GM19395 (cell line): ENCODE results near the gene FTCD.
"Not testable (repeated sequence)": the region's sequence is repeated elsewhere in the genome, so short reads cannot be mapped to it uniquely, and the experiment has no call there.

ENCODE experiments used
- ATAC-seq: cut with Tn5 transposase; IDR thresholded peaks from one replicate; pipeline ENCODE4 v1.9.1; 2021; ENCODE audit warnings: mild to moderate bottlenecking, moderate library complexity; ENCODE audit not compliant: unreplicated experiment

The FTCD gene

GRCh38 chr21:46188226-46189212, 33.1 kb upstream of the FTCD start:
- ATAC-seq, result no peak

- no peak for ATAC-seq
These were observed 32.4 kb upstream of the FTCD start for GRCh38 chr21:46187814-46188213.

- ATAC-seq, result no peak
These were observed 31.9 kb upstream of the FTCD start for GRCh38 chr21:46187261-46187660.

GRCh38 chr21:46185716-46186115, 30.3 kb upstream of the FTCD start:
- no peak for ATAC-seq

- no peak for ATAC-seq
These were observed 29.5 kb upstream of the FTCD start for GRCh38 chr21:46184625-46185555.

- ATAC-seq, result no peak
These were observed 28.7 kb upstream of the FTCD start, which contains the start of gene SPATC1L for GRCh38 chr21:46183910-46184624. Gene SPATC1L, minus strand, starts transcription at chr21:46184459. Its CDS starts 1,643 bp downstream, at chr21:46182816.

GRCh38 chr21:46183337-46183909, 28.0 kb upstream of the FTCD start:
- not testable (repeated sequence) for ATAC-seq

GRCh38 chr21:46182548-46183336, 27.4 kb upstream of the FTCD start:
- no peak for ATAC-seq

- no peak for ATAC-seq
These were observed 26.7 kb upstream of the FTCD start for GRCh38 chr21:46181953-46182547.

GRCh38 chr21:46181436-46181835, 26.1 kb upstream of the FTCD start:
- no peak for ATAC-seq

- ATAC-seq, result no peak
These were observed 25.5 kb upstream of the FTCD start for GRCh38 chr21:46180778-46181391.

- no peak for ATAC-seq
These were observed 24.8 kb upstream of the FTCD start for GRCh38 chr21:46180079-46180722.

- ATAC-seq, result no peak
These were observed 24.3 kb upstream of the FTCD start for GRCh38 chr21:46179708-46180078.

GRCh38 chr21:46178961-46179360, 23.6 kb upstream of the FTCD start:
- no peak for ATAC-seq

- ATAC-seq, result not testable (repeated sequence)
These were observed 21.2 kb upstream of the FTCD start for GRCh38 chr21:46176443-46177129.

- no peak for ATAC-seq
These were observed 18.2 kb upstream of the FTCD start for GRCh38 chr21:46173573-46173972.

GRCh38 chr21:46172863-46173528, 17.6 kb upstream of the FTCD start:
- no peak for ATAC-seq
